RKO (cell line): ENCODE measurements around the gene CTSW.
"Not testable (repeated sequence)": the region's sequence is repeated elsewhere in the genome, so short reads cannot be mapped to it uniquely, and the experiment has no call there.

Experiments
- DNase-seq: peaks from one replicate; pipeline ENCODE4 v3.0.0-alpha.2; 2016; ENCODE audit warnings: low spot score

CTSW gene

GRCh38 chr11:65879617-65880016 is at the start of gene CTSW:
TSS of gene CTSW (plus strand) at chr11:65879837. CDS start at chr11:65879855, 18 bp downstream.
- no peak for DNase-seq

GRCh38 chr11:65832231-65832630 is 47.4 kb upstream of the CTSW start:
- DNase-seq = not testable (repeated sequence)

GRCh38 chr11:65833297-65834030 is 46.2 kb upstream of the CTSW start, which contains the start of gene SNX32:
TSS of gene SNX32 (plus strand) at chr11:65833963. CDS start at chr11:65834066, 103 bp downstream.
- no peak for DNase-seq

DNA sequence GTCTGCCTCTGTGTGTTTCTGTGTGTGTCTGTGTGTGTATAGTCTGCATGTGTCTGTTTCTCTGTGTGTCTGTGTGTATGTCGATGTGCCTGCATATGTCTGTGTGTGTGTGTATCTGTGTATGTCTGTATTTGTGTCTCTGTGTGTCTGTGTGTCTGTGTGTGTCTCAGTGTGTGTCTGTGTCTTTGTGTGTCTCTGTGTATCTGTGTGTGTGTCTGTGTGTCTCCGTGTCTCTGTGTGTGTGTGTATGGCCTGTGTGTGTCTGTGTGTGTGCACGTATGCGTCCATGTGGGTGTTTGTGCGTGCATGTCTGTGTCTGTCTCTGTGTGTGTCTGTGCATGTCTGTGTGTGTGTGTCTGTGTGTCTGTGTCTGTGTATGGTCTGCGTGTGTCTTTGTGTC is 45.4 kb upstream of the CTSW start:
- DNase-seq = no peak

DNA sequence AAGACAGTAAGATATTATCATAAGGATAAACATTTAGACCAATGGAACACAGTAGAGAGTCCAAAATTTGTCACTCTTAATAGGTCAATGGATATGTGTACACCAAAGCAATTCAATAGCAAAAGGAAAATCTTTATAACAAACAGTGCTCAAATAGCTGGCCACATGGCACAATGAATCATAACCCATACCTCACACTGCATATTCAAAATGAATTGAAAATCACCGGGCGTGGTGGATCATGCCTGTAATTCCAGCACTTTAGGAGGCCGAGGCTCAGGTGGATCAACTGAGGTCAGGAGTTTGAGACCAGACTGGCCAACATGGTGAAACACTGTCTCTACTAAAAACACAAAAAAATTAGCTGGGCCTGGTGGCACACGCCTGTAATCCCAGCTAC is 37.5 kb upstream of the CTSW start:
- DNase-seq = no peak

GRCh38 chr11:65843811-65844210 is 35.8 kb upstream of the CTSW start:
- no peak for DNase-seq

DNA sequence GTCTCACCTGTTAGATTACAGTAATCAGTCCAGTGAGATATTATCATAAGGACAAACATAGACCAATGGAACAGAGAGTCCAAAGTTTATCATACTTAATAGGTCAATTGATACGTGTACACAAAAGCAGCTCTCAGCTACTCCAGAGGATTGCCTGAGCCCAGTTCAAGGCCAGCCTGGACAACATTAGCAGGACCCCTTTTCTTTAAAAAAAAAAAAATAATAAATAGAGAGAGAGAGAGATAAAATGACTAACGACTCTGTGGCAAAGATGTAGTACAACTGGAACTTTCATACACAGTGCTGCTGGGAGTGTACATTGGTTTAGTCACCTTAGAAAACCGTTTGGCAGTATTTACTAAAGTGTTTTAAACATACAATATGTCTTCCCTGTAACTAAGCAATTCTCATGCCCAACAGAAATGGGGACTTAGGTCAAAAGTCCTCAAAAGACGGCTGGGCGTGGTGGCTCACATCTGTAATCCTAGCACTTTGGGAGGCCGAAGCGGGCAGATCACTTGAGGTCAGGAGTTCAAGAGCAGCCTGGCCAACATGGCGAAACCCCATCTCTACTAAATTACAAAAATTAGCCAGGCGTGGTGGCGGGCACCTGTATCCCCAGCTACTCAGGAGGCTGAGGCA is 35.3 kb upstream of the CTSW start:
- DNase-seq = no peak

GRCh38 chr11:65847746-65848145 is 31.9 kb upstream of the CTSW start:
- DNase-seq = no peak

DNA sequence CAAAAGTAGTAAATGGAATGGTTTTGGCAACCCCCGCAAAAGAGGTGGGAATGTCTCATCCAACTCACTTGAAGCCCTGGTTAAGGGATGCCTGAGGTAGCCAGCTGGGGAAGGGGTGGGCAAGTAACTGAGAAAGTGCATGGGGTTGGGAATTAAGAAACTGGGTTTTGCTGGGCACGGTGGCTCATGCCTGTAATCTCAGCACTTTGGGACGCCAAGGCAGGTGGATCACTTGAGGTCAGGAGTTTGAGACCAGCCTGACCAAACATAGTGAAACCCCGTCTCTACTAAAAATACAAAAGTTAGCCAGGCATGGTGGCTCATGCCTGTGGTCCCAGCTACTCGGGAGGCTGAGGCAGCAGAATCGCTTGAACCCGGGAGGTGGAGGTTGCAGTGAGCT is 30.9 kb upstream of the CTSW start:
- DNase-seq = not testable (repeated sequence)

DNA sequence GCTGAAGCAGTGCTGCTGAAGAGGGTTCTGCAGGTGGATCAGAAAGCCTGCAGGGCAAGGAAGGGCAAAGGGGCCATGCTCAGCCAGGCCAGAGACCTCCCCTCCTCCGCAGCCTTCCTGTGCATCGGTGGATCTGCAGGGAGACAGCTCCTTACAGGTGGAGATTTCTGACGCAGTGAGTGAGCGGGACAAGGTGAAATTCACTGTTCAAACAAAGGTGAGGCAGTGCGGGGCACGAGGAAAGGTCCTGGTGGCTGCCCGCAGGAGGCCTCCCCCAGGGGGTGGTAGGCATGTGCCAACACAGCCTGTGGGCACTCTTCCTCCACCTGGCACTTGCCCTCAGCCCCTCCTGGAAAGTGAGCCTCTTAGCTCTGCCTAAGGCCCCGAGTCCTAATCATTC is 30.3 kb upstream of the CTSW start:
- DNase-seq = no peak

- no peak for DNase-seq
Measured at GRCh38 chr11:65849771-65850216, 29.8 kb upstream of the CTSW start.

DNA sequence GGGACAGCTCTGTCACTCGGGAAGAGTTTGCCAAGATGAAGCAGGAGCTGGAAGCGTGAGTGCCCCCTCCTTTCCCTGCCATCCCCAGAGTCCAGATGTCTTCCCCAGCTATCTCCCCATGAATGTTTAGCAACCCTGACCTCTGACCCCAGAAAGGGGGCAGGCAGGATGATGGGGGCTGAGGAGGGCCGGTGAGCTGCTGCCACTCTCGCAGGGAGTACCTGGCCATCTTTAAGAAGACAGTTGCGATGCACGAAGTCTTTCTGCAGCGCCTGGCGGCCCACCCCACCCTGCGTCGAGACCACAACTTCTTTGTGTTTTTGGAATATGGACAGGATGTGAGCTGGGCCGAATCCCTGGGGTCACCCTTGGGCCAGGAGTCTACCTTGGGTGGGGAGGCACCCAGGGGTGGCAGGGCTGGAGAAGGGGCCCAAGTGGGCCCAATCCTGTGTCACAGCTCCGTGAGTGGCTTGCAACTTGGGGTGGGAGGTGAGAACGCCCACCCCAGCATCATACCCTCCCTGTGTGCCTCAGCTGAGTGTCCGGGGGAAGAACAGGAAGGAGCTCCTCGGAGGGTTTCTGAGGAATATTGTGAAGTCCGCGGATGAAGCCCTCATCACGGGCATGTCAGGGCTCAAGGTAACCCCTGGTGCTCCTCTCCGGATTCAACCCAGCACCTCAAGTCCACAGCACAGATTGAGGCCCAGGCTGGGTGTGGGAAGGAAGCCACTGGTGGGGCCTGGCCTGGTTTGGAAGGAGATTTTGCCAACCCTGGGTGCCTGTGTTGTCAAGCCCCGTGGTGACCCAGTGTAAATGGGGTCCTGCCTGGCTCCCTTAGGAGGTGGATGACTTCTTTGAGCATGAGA is 29.2 kb upstream of the CTSW start:
- no peak for DNase-seq

DNA sequence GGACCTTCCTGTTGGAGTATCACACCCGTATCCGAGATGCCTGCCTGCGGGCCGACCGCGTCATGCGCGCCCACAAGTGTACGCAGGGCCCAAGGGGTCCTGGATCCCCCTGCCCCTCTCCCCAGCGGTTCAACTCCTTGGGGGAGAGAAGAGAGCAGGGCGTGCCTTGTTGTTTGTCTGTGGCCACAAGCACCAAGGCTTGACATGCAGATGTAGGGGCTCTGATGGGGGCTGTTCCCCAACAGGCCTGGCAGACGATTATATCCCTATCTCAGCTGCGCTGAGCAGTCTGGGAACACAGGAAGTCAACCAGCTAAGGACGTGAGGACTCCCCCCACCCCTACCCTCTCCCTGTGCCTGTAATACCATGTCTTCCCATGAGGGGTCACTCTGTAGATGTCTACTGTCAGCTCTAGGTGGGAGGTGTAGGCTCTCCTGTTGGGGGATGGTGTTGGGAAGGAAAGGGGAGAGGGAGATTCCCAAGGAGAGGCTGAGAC is 28.5 kb upstream of the CTSW start:
- DNase-seq = no peak

- DNase-seq = no peak
Measured at GRCh38 chr11:65851811-65852507, 27.7 kb upstream of the CTSW start.

DNA sequence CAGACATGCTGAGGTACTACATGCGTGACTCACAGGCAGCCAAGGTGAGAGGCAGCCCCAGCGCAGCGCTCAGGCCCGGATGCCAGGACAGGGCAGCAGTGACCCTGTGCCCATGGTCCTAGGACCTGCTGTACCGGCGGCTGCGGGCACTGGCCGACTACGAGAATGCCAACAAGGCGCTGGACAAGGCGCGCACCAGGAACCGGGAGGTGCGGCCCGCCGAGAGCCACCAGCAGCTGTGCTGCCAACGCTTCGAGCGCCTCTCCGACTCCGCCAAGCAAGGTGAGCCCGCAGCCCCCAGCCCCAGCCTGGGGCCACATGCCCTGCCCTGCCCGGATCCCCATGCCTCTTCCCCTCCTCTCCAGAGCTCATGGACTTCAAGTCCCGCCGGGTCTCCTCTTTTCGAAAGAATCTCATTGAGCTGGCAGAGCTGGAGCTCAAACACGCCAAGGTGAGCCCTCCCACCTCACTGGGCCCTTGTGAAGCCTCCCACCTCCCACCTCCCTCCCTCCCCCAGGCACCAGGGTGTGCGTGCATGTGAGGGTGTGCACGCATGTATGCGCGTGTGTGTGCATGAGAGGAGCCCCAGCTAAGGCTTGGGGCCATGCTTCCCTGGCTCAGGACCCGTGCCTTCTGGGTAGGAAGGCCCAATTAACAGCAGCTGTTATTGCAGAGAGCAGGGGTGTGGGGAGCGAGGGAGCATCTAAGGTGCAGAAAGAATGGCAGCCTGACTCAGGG is 27.0 kb upstream of the CTSW start:
- no peak for DNase-seq

DNA sequence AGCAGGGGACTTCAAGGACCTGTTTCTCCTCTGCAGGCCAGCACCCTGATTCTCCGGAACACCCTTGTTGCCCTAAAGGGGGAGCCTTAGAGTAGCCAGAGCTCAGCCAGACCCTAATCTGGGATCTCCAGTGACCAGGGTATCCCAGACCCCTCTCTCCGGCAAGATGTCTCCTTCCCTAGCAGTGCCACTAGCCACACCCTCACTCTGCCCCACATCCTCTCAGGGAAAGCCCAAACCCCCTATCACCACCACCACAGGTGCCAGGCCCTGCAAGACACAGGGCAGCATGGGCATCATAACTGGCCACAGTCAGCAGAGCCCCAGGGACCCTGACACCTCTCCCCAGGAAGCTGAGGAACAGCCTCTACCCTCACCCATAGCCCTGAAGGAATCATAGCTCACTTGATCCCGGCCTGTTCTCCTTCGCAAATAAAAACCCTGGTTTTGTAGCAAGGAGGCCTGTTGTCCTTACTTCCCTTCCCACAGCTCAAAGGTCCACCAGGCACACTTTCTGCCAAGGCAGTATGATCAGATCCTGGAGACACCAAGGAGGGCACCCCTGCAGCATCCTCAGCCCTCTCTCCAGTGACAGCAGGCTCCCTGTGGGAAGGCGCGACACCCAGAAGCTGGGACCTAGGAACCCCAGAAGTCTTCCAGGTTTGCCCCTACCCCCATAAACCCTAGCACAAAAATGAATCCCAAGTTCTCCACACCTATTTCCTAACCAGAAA is 26.2 kb upstream of the CTSW start:
- DNase-seq = no peak

- no peak for DNase-seq
Measured at GRCh38 chr11:65854161-65854592, 25.5 kb upstream of the CTSW start.

- no peak for DNase-seq
Measured at GRCh38 chr11:65854852-65855837, 24.5 kb upstream of the CTSW start.

- no peak for DNase-seq
Measured at GRCh38 chr11:65855927-65856363, 23.7 kb upstream of the CTSW start.
